ENCODE measurements around the gene OBP2A. TPM values are rescaled to one million over a fixed set of nuclear protein-coding genes. Genes with fewer than 3 reads are reported as not detected.

The OBP2A gene
- total RNA-seq, result not detected
- long read RNA-seq, result 0 reads

- peak; percentile 79 for DNase-seq (ENCODE audit: low spot score)
Measured at GRCh38 chr9:135545646-135546176, at the start of gene OBP2A. TSS of gene OBP2A (plus strand) at chr9:135546126. CDS start at chr9:135546181, 55 bp downstream.

- DNase-seq (ENCODE audit: low spot score), result no peak
Measured at GRCh38 chr9:135498381-135499126, 47.4 kb upstream of the OBP2A start.

GRCh38 chr9:135499326-135500070 is 46.4 kb upstream of the OBP2A start:
- DNase-seq (ENCODE audit: low spot score), result peak; percentile 98

- no peak for DNase-seq (ENCODE audit: low spot score)
Measured at GRCh38 chr9:135500071-135500524, 45.8 kb upstream of the OBP2A start.

- DNase-seq (ENCODE audit: low spot score), result peak; percentile 96
Measured at GRCh38 chr9:135500525-135501260, 45.2 kb upstream of the OBP2A start, which contains the start of gene MRPS2. TSS of gene MRPS2 (plus strand) at chr9:135500682. CDS start at chr9:135500711, 29 bp downstream.

GRCh38 chr9:135501261-135502167 is 44.4 kb upstream of the OBP2A start:
- no peak for DNase-seq (ENCODE audit: low spot score)

- no peak for DNase-seq (ENCODE audit: low spot score)
Measured at GRCh38 chr9:135502168-135502872, 43.6 kb upstream of the OBP2A start.

GRCh38 chr9:135502873-135503321 is 43.0 kb upstream of the OBP2A start:
- no peak for DNase-seq (ENCODE audit: low spot score)

GRCh38 chr9:135503371-135504261 is 42.3 kb upstream of the OBP2A start:
- no peak for DNase-seq (ENCODE audit: low spot score)

- DNase-seq (ENCODE audit: low spot score), result no peak
Measured at GRCh38 chr9:135504262-135505243, 41.4 kb upstream of the OBP2A start.

GRCh38 chr9:135505406-135506187 is 40.3 kb upstream of the OBP2A start:
- DNase-seq (ENCODE audit: low spot score), result no peak

GRCh38 chr9:135506327-135507103 is 39.4 kb upstream of the OBP2A start:
- DNase-seq (ENCODE audit: low spot score), result no peak

GRCh38 chr9:135507104-135508035 is 38.6 kb upstream of the OBP2A start:
- peak; percentile 85 for DNase-seq (ENCODE audit: low spot score)

- peak; percentile 64 for DNase-seq (ENCODE audit: low spot score)
Measured at GRCh38 chr9:135508211-135508820, 37.6 kb upstream of the OBP2A start.

All from mesenteric fat pad (tissue), 1 donor.